SK-N-MC (cell line): ENCODE data around the gene TMEM31.

Experiments
- DNase-seq: peaks from one replicate; pipeline ENCODE4 v3.0.0-alpha.2; 2011; ENCODE audit warnings: low read depth, low spot score
- H3K27ac ChIP-seq: fragments of 200-600 bp; sonication (generic); 2 replicates; pipeline ENCODE4 v1.5.1; 2016; ENCODE audit warnings: mixed run types
- H3K36me3 ChIP-seq: fragments of 200-600 bp; sonication (generic); 2 replicates; pipeline ENCODE4 v1.6.1; 2017; ENCODE audit warnings: antibody characterized with exemption, low read length, mixed read lengths; ENCODE audit not compliant: insufficient read depth
- H3K4me3 ChIP-seq: fragments of 200-600 bp; sonication (generic); 2 replicates; pipeline ENCODE4 v1.5.1; 2016
- H3K9ac ChIP-seq: fragments of 200-600 bp; sonication (generic); 2 replicates; pipeline ENCODE4 v1.8.0; 2017; ENCODE audit warnings: mixed run types, mixed read lengths; ENCODE audit not compliant: insufficient read length
- H3K9me3 ChIP-seq: fragments of 200-600 bp; sonication (generic); 2 replicates; pipeline ENCODE4 v1.6.1; 2017; ENCODE audit warnings: low read depth, mild to moderate bottlenecking, antibody characterized with exemption, low read length, moderate library complexity, mixed read lengths
- EZH2 ChIP-seq: fragments of 200-600 bp; sonication (generic); IDR thresholded peaks from one replicate; pipeline ENCODE4 v1.6.1; 2017; ENCODE audit warnings: antibody characterized with exemption
- FOXP2 ChIP-seq: optimal IDR thresholded peaks from 2 replicates; pipeline ENCODE3; 2011; ENCODE audit warnings: mild to moderate bottlenecking, moderate library complexity; ENCODE audit not compliant: insufficient read depth; ENCODE audit errors: extremely low read length, control extremely low read depth
- POLR2AphosphoS5 ChIP-seq: IDR thresholded peaks from 2 replicates; pipeline ENCODE4 v1.6.1; 2012; ENCODE audit warnings: mild to moderate bottlenecking, low read depth, low read length, borderline replicate concordance

Gene TMEM31, protein sequence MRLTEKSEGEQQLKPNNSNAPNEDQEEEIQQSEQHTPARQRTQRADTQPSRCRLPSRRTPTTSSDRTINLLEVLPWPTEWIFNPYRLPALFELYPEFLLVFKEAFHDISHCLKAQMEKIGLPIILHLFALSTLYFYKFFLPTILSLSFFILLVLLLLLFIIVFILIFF

DNA sequence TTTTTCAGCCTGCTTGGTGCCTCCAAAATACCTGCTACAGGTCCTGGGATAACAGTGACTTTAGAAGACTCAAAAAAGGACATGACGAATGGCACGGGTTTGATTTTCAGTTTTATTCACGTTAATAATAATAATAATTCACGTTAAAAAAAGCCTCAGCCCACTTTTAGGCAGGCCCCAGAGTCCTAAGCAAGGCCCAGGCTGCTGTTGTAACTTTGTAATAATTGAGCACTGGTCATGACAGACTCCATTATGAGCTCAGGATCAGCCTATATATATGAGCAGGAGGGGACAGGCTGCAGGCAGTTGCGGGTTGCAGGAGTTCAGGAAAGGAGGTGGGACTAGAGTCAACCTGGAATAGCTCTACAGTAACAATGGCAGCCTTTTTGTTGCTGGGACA lies at the start of gene TMEM31:
TSS of gene TMEM31 (plus strand) at position 301 of the 400 bp plus-strand sequence. CDS start 1,350 bp downstream, outside the sequence.
- no peak for TF ChIP-seq EZH2
- no peak for TF ChIP-seq POLR2AphosphoS5
- TF ChIP-seq FOXP2: no peak
- no peak for DNase-seq
- no peaks in the 10 kb centered on the region for H3K9me3 ChIP-seq
- no peak within 1 kb of the TSS for H3K4me3 ChIP-seq
- no peak within 1 kb of the TSS for H3K9ac ChIP-seq
- no peak within 1 kb of the TSS for H3K27ac ChIP-seq
- H3K36me3 ChIP-seq: no peaks in the 10 kb centered on the region

DNA sequence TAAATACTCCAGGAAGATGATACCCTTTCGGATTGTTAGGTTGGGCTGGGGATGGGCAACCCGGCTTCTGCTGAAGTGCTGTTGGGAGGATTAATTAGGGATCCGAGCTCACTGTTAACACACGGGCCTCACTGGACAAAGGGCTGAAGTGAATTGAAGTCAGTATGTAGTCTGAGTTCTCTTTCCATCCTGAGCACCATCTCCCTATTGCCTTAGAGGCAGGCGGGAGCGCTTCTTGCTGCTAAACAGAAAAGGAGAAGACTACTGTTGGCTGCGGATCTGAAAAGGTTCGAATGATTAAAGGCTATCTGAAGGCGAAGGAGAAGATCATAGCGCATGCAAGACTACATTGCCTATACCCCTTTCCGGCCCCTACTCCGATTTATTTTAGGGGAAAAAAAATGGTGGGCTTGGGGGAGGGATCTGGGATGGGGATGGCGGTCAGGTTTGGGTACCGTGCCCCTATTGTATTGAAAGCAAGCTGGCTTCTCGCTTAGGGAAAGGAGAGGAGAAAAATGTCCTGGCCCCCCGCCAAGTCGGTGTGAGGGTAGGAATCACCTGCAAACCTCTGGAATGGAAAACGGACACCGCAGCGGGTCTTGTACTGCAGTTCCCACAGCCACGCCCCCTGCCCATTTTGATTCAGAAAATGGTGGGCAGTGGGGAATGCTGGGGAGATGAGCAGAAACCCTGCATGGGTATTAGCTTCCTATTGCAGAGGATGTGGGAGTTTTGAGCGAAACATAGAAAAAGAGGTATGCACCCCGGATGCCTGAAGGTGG lies 46.5 kb upstream of the TMEM31 start:
- Histone ChIP-seq H3K27ac (no peak overlapping the region), H3K4me3 (no peak overlapping the region), H3K9me3 (no peaks in the 10 kb centered on the region), H3K36me3 (no peaks in the 10 kb centered on the region), H3K9ac (no peak overlapping the region)
- DNase-seq: no peak
- TF ChIP-seq EZH2 (no peak), FOXP2 (no peak), POLR2AphosphoS5 (no peak)

DNA sequence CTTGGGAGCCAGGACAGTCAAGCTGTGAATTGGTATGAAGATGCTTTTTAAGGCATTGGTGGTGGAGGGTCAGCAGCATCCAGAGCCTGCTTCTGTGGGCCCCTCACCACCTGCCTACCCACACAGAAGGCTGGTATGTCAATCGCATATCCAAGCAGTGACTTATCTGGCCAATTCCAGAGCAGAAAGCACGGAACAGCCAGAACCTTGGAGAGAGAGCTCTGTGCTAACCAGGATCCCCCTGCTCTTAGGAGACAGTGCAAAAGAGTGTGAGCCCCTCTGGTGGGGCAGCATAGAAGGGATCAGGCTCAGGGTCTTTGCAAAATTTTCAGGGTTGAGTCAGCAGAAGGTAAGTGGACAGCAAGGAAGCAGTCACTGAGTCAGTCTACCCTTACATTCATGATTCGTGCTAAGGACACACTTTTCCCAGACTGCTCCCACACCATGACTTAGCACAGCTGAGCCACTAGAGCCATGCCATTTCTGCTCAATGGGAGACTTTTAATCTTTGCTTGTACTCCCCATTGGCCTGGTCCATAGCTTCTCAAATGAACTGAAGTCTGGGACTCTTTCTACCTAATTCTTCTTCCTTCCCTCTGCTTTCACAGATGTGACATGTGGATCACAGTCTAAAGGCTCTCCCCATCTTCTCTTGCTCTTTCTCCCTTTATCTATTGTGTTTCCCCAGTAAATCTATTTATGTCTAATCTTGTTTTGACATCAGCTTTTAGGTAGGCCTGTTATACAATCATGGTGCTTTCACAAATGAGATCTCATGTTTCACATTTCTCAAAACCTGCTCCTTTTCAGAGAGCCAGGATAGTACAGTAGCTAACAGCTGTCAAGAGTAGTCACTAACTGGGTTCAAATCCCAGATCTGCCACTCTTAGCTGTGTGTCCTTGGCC lies 44.3 kb upstream of the TMEM31 start:
- TF ChIP-seq EZH2: no peak
- no peak for TF ChIP-seq FOXP2
- TF ChIP-seq POLR2AphosphoS5: no peak
- H3K27ac ChIP-seq: no peak overlapping the region
- no peak for DNase-seq

GRCh38 chrX:103669745-103670144 lies 41.0 kb upstream of the TMEM31 start:
- Histone ChIP-seq H3K36me3 (no peaks in the 10 kb centered on the region), H3K4me3 (no peak overlapping the region), H3K9ac (no peak overlapping the region), H3K27ac (no peak overlapping the region), H3K9me3 (no peaks in the 10 kb centered on the region)
- no peak for DNase-seq
- TF ChIP-seq EZH2 (no peak), POLR2AphosphoS5 (no peak), FOXP2 (no peak)

More for the DNA sequence above, 44.3 kb upstream of the TMEM31 start:
- Histone ChIP-seq H3K9me3 (no peaks in the 10 kb centered on the region), H3K9ac (no peak overlapping the region), H3K36me3 (no peaks in the 10 kb centered on the region), H3K4me3 (no peak overlapping the region)

- H3K9ac ChIP-seq: no peak overlapping the region
- no peak overlapping the region for H3K4me3 ChIP-seq
- no peaks in the 10 kb centered on the region for H3K9me3 ChIP-seq
- no peak for DNase-seq
- peaks cover 37% of the 10 kb centered on the region for H3K36me3 ChIP-seq
- H3K27ac ChIP-seq: no peak overlapping the region
- TF ChIP-seq POLR2AphosphoS5 (no peak), FOXP2 (no peak), EZH2 (no peak)
These were observed 35.9 kb upstream of the TMEM31 start for GRCh38 chrX:103674531-103675454.

GRCh38 chrX:103678199-103678993 lies 32.3 kb upstream of the TMEM31 start:
- Histone ChIP-seq H3K36me3 (peaks cover 70% of the 10 kb centered on the region), H3K9me3 (no peaks in the 10 kb centered on the region)
- no peak for TF ChIP-seq POLR2AphosphoS5
- no peak for TF ChIP-seq FOXP2
- no peak for TF ChIP-seq EZH2

GRCh38 chrX:103681443-103681842 lies 29.3 kb upstream of the TMEM31 start:
- Histone ChIP-seq H3K36me3 (peaks cover 81% of the 10 kb centered on the region), H3K27ac (no peak overlapping the region), H3K4me3 (no peak overlapping the region), H3K9ac (no peak overlapping the region), H3K9me3 (no peaks in the 10 kb centered on the region)
- TF ChIP-seq POLR2AphosphoS5: no peak
- no peak for TF ChIP-seq EZH2
- TF ChIP-seq FOXP2: no peak
- DNase-seq: no peak

More at GRCh38 chrX:103678199-103678993, 32.3 kb upstream of the TMEM31 start:
- no peak overlapping the region for H3K4me3 ChIP-seq
- no peak overlapping the region for H3K9ac ChIP-seq
- H3K27ac ChIP-seq: no peak overlapping the region
- no peak for DNase-seq
